Fibroblast of lung (primary cell): ENCODE data around the gene IL32.

Experiments used
- EZH2 ChIP-seq: IDR thresholded peaks from 2 replicates; pipeline ENCODE4 v1.5.1; 2012; ENCODE audit warnings: low read length, control low read depth, mild to moderate bottlenecking; ENCODE audit errors: missing control alignments
- TF ChIP-seq, protein P1 (sequence below), 2 donors: IDR thresholded peaks in 1 of 2; conservative IDR thresholded peaks in 1 of 2; 1 replicate in 1 of 2; 2 replicates in 1 of 2; pipeline ENCODE4 v1.5.1; 2011 to 2012; ENCODE audit warnings: low read length in 2 of 2, control low read depth in 1 of 2, inconsistent platforms in 1 of 2, low read depth in 1 of 2, mild to moderate bottlenecking in 1 of 2

DNA sequence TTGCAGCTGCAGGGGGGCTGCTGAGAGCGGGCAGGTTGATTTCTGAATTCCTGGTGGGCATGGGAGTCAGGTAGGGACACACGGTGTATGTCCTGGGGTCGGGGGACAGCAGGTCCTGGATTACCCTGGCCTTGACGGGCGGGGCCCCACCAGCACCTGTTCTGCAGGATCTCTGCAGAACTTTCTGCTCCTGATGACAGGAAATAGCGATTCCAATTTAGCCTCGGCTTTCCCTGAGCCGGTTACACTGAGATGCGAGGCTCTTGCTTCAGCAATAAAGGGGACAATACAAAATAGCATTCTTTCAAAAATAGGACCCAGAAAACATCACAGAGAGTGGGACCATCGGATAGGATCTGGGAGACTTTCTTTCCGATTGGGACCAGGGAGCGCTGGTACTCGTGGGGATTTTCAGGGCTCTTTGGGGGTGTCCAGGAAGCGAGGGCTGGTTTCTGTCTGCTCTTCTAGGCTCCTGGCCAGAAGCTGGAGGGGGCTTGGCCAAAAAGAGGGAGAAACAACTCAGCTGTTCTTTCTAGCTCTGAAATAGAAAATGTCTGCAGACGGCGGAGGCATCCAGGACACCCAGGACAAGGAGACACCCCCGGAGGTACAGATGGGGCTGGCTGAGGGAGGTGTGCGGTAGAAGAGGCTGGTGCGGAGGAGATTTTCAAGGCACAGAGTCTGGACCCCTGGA lies 47.6 kb downstream of the IL32 start:
- TF ChIP-seq, protein P1, sequence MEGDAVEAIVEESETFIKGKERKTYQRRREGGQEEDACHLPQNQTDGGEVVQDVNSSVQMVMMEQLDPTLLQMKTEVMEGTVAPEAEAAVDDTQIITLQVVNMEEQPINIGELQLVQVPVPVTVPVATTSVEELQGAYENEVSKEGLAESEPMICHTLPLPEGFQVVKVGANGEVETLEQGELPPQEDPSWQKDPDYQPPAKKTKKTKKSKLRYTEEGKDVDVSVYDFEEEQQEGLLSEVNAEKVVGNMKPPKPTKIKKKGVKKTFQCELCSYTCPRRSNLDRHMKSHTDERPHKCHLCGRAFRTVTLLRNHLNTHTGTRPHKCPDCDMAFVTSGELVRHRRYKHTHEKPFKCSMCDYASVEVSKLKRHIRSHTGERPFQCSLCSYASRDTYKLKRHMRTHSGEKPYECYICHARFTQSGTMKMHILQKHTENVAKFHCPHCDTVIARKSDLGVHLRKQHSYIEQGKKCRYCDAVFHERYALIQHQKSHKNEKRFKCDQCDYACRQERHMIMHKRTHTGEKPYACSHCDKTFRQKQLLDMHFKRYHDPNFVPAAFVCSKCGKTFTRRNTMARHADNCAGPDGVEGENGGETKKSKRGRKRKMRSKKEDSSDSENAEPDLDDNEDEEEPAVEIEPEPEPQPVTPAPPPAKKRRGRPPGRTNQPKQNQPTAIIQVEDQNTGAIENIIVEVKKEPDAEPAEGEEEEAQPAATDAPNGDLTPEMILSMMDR (conservative IDR thresholded peaks at IDR 0.05 in 1 of 2, IDR thresholded peaks at IDR 0.05 in 1 of 2; ENCODE audit: low read depth in 1 of 2, low read length in 2 of 2) = no peak
- TF ChIP-seq EZH2 = no peak
